ENCODE measurements around the gene NAGA. TPM values are rescaled to one million over a fixed set of nuclear protein-coding genes. Genes with fewer than 3 reads are reported as not detected.
"Not testable (repeated sequence)": the region's sequence is repeated elsewhere in the genome, so short reads cannot be mapped to it uniquely, and the experiment has no call there.

NAGA gene
- total RNA-seq, 4 donors from 2014 or later: 14.9 to 24.8 (median 19.9) TPM

DNA sequence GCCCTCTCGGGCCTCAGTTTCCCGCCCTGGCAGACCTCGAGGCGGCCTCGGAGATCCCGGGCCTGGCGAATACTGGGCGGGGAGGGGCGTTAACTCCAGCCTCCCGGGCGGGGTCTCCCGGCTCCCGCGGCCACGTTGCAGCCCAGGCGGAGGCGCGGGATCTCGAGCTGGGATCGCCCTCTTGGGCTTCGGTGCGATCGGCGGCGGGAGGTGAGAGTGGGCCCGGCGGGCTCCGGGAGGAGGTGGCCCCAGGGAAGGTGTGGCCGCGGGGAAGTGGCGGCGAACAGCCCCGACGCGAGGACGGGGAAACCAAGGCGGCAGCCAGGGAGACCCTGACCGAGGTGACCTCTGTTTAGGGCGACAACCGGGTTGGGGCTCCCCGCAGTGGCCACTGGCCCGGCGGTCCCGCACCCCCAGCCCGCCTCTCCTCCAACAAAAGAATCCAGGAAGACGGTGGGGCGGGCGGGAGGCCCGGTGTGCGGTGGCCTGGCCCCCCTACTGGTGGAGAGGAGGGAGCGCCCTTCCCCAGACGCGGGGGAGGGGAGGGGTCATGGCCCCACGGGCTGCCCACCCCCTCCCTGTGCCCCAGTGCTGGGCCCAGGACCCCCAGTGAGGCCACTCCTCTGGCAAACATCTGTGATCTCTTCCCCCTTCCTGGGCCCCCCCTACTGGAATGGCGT lies 3.7 kb upstream of the NAGA start, which contains the start of gene PHETA2:
PHETA2 (plus strand) TSS at position 117 of the 680 bp plus-strand sequence. CDS start 3,046 bp downstream, outside the sequence.
- 0 to 6% methylated on average over 1 to 3 of the region's 55 CpGs for WGBS, 2 donors
- intact Hi-C loops (cut with DNase I): no loop called here
- TF ChIP-seq POLR2A (IDR thresholded peaks at IDR 0.05): no peak
- TF ChIP-seq, protein P1, sequence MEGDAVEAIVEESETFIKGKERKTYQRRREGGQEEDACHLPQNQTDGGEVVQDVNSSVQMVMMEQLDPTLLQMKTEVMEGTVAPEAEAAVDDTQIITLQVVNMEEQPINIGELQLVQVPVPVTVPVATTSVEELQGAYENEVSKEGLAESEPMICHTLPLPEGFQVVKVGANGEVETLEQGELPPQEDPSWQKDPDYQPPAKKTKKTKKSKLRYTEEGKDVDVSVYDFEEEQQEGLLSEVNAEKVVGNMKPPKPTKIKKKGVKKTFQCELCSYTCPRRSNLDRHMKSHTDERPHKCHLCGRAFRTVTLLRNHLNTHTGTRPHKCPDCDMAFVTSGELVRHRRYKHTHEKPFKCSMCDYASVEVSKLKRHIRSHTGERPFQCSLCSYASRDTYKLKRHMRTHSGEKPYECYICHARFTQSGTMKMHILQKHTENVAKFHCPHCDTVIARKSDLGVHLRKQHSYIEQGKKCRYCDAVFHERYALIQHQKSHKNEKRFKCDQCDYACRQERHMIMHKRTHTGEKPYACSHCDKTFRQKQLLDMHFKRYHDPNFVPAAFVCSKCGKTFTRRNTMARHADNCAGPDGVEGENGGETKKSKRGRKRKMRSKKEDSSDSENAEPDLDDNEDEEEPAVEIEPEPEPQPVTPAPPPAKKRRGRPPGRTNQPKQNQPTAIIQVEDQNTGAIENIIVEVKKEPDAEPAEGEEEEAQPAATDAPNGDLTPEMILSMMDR (IDR thresholded peaks at IDR 0.05): peak in 5 of 6 experiments; percentile 17 to 66 (median 45)
- H3K4me3 ChIP-seq: peak within 1 kb of the TSS; percentile 65 to 89 (median 84)
- H3K4me1 ChIP-seq: peaks cover 36 to 80% (median 36%) of the 10 kb centered on the region in 3 donors
- H3K27ac ChIP-seq: peak within 1 kb of the TSS; percentile 89 to 97 (median 94)
- no peak for DNase-seq
- H3K27me3 ChIP-seq: no peaks in the 10 kb centered on the region
- H3K9me3 ChIP-seq: no peaks in the 10 kb centered on the region
- peaks cover 0 to 27% (median 5%) of the 10 kb centered on the region in 3 donors for H3K36me3 ChIP-seq

DNA sequence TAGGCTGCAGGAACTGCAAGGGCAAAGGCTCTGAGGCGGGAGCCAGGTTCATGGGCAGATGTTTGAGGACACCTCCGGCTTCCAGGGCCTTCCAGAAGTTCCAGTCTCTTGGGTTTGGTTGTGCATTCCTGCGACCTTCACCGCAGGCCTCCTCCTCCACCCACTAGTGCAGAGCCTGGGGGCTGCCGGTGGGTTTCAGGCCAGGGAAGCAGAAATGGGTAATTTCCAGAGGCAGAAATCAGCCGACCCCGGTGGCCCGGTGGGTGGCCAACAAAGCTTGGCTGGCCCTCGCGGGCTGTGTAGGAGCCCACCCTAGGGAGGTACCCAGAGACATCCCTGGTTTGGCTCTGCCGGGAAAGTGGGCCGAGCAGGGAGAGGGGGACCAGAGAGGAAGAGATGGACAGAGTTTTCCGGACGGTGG lies 3.0 kb upstream of the NAGA start:
- H3K4me1 ChIP-seq: peaks cover 29 to 80% (median 32%) of the 10 kb centered on the region in 3 donors

DNA sequence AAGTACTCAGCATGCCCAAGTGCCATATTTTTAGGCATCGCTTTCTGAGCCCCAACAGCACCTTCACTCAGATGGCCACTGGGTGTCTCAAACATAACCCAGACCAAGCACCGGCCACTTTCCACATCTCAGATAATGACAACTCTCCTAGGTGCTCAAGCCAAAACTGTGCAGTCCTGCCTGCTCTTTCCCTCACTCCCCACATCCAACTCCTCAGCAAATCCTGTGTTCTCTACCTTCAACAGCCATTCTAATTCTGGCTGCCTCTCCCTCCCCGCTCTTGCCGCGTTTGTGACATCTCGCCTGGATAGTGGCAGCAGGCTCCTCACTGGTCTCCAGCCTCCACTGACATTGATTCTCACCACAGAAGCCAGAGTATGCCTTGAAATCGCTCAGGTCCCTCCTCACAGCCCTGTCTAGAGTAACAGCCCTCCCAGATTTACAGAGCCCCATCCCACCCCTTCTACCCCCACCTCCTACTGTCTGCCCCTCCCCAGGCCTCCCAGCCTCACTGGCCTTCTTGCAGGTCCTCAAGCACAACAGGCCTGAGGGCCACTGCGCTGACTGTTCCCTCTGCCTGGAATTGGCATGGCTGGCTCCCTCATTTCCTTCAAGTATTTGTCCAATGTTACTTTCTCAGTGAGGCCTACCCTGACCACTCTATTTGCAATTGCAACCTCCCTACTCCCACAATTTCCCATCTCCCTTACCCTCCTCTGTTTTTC lies 2.2 kb upstream of the NAGA start:
- H3K4me1 ChIP-seq: peaks cover 25 to 73% (median 26%) of the 10 kb centered on the region in 3 donors
- TF ChIP-seq POLR2A (IDR thresholded peaks at IDR 0.05): no peak
- TF ChIP-seq, protein P1 (IDR thresholded peaks at IDR 0.05): no peak
- DNase-seq: no peak
- H3K36me3 ChIP-seq: peaks cover 0 to 29% (median 5%) of the 10 kb centered on the region in 3 donors
- H3K4me3 ChIP-seq: no peak overlapping the region
- WGBS, 2 donors: 80 to 87% methylated on average over 8 of the region's 8 CpGs
- intact Hi-C loops (cut with DNase I): no loop called here
- no peaks in the 10 kb centered on the region for H3K27me3 ChIP-seq
- H3K27ac ChIP-seq: no peak overlapping the region
- H3K9me3 ChIP-seq: no peaks in the 10 kb centered on the region

More for the DNA sequence above, 3.0 kb upstream of the NAGA start:
- 63 to 90% methylated on average over 2 to 8 of the region's 14 CpGs for WGBS, 2 donors
- intact Hi-C loops (cut with DNase I): no loop called here
- DNase-seq: no peak
- TF ChIP-seq POLR2A (IDR thresholded peaks at IDR 0.05): no peak
- TF ChIP-seq, protein P1 (IDR thresholded peaks at IDR 0.05): no peak
- Histone ChIP-seq H3K36me3 (peaks cover 0 to 28% (median 5%) of the 10 kb centered on the region in 3 donors), H3K27me3 (no peaks in the 10 kb centered on the region), H3K27ac (peak overlapping the region; percentile 89 to 97 (median 94)), H3K4me3 (peak overlapping the region; percentile 65 to 89 (median 84)), H3K9me3 (no peaks in the 10 kb centered on the region)

DNA sequence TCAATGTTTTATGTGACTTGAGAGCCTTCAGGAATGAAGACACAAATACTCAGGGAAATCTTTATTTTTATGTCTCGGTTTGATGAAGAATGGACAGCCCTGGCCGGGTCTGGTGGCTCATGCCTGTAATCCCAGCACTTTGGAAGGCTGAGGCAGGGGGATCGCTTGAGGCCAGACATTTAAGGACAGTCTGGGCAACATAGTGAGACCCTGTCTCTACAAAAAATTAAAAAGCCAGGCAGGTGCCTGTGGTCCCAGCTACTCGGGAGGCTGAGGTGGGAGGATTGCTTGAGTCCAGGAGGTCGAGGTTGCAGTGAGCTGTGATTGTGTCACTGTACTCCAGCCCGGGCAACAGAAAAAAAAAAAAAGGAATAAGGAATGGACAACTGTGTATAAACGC lies 896 bp upstream of the NAGA start:
- H3K27me3 ChIP-seq; intact Hi-C loops (cut with DNase I); DNase-seq; H3K9me3 ChIP-seq: not testable (repeated sequence)
- Histone ChIP-seq H3K4me3 (peak overlapping the region in 3 of 4 donors; percentile 65 to 84 (median 70)), H3K27ac (peak overlapping the region in 3 of 4 donors; percentile 90 to 96 (median 91)), H3K36me3 (peaks cover 4 to 29% (median 9%) of the 10 kb centered on the region in 3 donors), H3K4me1 (peaks cover 25 to 64% (median 26%) of the 10 kb centered on the region in 3 donors)
- 48 to 67% methylated on average over 7 of the region's 7 CpGs for WGBS, 2 donors

DNA sequence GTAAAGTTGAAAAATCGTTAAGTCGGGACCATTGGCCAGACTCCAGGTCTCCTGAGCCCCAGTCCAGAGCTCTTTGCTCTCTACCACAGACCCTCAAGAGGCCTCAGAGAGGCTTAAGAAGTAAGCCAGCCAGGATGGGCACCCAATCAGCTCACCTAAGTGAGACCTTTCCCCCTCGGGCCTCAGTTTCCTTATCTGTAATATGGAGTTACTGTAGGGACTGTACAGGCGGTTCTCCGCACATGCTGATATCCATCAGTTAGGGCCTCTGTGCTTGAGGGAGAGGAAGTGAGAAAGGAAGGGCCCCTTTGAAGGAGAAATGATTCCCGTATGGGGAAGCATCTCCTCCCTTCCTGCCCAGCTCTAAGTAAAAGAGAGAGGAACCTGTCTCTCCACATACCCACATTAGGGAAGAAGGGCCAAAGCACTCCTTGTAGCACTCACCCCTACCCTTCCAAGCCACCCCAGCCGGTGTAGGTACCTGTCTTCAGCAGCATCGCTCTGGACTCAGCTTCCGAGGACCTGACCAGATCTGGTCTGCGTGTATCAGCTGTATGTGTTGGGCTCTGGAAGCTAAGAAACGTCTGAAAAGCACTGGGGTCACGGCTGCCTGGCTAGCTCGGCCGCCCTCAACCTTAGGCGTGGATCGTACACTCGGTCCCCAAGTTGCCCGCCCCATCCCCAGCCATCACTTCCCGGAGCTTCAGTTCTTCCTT lies 653 bp downstream of the NAGA start:
- peaks cover 20 to 55% (median 21%) of the 10 kb centered on the region in 3 donors for H3K4me1 ChIP-seq
- no peak for DNase-seq
- peak overlapping the region; percentile 51 to 84 (median 68) for H3K4me3 ChIP-seq
- no peaks in the 10 kb centered on the region for H3K9me3 ChIP-seq
- intact Hi-C loops (cut with DNase I): no loop called here
- no peak for TF ChIP-seq POLR2A (IDR thresholded peaks at IDR 0.05)
- TF ChIP-seq, protein P1 (IDR thresholded peaks at IDR 0.05): no peak
- H3K27me3 ChIP-seq: no peaks in the 10 kb centered on the region
- H3K27ac ChIP-seq: peak overlapping the region; percentile 90 to 96 (median 92)
- WGBS, 2 donors: 16 to 43% methylated on average over 7 to 14 of the region's 19 CpGs
- peaks cover 11 to 38% (median 14%) of the 10 kb centered on the region in 3 donors for H3K36me3 ChIP-seq
